Head of caudate nucleus (tissue), 42 donors: ENCODE data around the gene AFAP1.
A peak's percentile ranks its signal among the peaks of the same experiment; 100 is the strongest.

ENCODE experiments used
- DNase-seq, 42 donors: peaks; one replicate each; pipeline versions ENCODE4 v3.0.0 to v3.0.0-alpha.2; 2020 to 2021; ENCODE audit warnings: mixed read lengths in 7 of 42
- intact Hi-C: fragments of 100-400 bp; cut with DNase I; formaldehyde crosslinking; loops from one replicate; pipeline ENCODE4 v1.15.0; 2022

Gene AFAP1

DNA sequence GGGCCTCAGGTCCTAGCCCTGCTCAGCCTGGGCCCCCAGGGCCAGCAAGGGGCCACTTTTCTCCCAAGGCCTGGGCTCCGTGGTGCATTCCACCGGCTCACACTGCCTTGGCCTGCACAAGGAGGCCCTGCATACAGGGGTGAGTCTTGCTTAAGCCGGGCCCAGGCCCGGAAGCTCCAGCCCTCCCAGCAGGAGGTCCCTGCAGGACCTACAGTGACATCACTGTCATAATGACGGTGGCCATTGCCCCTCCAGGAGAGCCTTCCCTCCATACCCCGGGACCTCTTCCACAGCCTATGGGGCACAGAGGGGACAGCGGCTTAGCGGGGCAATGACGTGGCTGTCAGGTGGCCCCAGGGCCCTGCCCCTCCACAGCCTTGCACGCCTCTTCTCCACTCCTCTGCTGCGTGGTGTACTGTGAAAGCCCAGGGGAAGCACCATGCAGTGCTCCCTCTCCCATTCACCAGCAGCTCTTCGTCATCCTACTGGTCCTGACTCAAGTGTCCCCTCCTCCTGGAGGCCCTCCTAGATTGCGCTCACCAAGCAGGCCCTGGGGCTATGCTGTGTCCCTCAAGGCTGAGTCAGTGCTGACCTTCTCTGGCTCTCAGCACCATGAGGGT lies 32.3 kb upstream of the AFAP1 start:
- intact Hi-C loops = no loop called here
- DNase-seq = no peak

DNA sequence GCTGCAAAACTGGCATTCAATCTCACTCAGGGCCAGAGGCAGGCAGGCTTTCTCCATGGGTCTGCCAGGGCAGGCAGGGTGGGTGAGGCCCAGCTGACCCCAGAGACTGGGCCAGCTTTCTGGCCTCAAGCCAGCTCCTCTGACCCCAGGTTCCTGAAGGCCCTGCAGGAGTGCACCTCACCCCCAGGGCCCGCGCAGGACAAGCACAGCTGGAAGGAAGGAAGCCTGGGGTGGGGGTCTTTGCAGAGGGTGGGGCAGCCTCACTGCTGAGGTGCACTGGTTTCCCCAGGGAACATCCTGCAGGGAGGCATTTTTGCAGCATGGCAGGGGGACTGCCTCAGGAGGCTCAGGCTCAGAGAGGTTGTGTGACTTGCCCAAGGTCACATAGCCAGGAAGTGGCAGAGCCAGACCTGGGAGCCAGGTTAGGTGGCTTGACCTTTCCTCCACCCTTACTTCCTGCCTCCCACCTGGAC lies 31.5 kb upstream of the AFAP1 start:
- DNase-seq = no peak
- intact Hi-C loops = no loop called here

DNA sequence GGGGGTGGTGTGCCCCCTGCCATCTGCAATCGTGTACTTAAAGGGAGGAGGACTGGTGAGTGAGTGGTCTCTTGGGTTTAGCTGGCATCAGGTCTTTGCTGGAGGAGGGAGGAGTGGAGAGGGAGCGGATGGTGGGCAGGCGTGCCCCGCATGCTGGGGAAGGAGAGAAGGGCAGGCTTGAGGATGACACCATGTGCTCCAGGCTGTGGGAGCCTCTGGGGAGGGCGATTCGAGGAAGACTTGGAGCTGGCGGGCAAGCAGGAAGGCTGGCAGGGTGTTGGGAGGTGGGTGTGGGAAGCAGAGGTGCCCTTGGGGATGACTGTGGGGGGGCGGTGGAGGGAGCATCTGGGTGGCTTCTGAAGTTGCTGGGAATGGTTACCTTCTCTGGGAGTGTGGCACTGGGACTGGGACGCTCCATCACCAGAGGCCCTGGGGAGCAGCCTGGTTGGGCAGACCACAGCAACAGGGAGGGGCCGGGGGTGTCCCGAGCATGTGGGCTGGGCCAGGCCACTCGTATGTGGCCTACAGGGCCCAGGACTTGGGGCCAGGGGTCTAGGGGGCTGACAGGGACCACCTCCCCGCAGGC lies 30.8 kb upstream of the AFAP1 start:
- intact Hi-C loops = no loop called here

DNA sequence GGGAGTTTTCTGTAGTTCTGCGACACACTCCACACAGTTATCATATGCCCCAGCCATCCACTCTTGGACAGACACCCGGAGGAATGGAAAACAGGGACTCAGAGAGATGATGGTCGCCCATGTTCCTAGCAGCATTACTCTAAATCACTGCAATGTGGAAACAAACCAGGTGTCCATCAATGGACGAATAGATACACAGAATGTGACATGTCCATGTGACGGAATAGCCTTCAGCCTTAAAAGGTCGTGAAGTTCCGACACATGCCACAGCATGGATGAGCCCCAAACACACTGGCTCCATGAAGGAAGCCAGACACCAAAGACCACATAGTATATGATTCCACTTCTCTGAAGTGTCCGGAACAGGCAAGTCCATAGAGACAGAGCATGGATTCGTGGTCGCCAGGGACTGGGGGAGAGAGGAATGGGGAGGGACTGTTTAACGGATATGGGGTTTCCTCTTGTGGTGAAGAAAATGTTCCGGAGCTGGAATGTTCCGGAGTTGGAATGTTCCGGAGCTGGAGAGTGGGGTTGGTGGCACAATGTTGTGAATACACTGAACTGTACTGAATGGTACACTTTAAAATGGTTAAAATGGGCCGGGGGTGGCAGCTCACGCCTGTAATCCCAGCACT lies 28.7 kb upstream of the AFAP1 start:
- intact Hi-C loops = no loop called here
- DNase-seq = no peak

More for the DNA sequence above, 30.8 kb upstream of the AFAP1 start:
- no peak for DNase-seq

DNA sequence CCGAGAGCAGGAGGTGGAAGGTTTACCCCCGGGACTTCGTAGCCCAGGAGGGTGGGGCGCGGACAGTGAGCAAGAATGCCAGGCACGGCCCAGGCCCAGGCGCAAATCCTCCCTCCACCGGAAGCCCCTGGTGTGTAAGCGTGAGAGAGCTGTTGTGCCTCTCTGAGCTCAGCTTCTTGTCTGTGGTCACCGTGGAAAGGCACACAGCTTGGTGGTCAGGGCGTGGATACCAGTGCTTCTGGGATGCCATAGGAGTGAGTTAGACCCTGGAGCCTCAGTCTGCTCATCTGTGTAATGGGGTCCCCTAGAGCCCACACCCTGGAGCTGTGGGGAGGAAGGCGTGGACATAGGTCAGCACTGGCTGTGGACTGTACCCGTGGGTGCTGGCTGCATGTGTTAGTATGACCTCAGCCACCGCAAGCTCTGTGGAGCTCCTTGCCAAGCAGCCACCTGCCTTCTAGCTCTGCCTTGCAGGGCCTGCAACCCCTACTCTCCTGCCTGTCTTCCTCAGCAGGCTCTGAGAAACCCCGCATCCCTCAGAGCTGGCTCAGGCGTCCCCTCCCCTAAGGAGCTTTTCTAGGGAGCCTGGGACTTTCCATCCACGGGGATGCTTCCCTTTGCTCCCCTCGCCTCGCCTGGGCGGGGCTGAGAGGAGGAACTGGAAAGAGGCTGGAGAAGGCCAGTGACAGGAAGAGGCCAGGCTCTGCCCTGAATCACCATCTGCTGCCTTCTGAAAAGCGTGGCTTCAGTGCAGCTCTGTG lies 28.0 kb upstream of the AFAP1 start:
- DNase-seq = no peak
- intact Hi-C loops = no loop called here

DNA sequence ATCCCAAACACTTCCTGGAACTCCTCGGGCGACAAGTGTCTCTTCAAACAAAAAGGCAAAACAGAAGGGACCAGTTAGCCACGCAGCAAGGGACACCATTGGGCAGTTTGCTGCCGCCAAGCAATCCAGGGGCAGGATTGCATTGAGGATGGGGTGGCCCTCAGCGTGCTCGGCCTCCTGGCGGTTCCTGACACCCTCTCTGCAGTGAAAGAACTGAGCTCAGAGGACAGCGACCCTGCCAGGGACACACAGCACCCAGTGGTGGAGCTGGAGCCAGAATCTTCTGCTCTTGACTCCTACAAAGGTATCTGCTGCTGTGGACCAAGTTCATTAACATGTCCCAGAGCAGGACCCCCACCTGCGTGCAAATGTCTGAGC lies 27.4 kb upstream of the AFAP1 start:
- no peak for DNase-seq
- intact Hi-C loops = no loop called here

DNA sequence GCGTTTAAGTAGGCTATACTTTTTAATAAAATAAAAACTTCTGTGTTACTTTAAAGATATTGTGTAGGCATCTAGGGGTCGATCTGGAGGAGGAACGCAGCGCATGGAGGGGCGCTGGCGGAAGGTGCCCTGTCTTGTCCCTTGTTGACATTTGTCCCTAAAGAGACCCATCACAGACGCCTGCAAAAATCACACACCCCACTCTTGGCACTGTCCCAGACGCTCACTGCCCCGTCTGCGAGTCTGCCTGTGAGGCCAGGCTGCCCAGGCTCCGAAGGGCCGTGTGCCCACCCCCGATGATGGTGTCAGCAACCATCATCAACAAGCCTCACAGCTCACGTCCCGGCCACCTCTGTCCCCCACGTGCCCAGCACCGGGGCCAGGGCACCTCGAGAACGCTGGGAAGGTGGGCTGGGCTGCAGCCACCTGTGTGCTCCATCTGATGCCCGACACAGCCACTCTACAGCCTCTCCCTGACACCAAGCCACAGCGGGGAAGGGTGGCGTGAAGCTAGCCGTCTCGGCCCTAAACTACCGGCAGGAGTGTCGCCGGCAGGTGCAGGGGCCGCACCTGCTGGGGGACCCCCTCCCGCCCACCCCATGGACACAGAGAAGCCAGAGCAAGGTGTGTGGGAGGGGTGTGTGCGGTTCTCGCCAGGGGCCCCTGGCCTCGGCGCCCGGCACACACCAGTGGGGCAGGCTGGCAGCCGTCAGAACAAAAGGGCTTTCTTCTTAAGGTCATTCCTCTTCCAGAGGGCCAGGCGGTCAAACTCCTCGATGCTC lies 26.8 kb upstream of the AFAP1 start:
- DNase-seq = no peak
- intact Hi-C loops = no loop called here

DNA sequence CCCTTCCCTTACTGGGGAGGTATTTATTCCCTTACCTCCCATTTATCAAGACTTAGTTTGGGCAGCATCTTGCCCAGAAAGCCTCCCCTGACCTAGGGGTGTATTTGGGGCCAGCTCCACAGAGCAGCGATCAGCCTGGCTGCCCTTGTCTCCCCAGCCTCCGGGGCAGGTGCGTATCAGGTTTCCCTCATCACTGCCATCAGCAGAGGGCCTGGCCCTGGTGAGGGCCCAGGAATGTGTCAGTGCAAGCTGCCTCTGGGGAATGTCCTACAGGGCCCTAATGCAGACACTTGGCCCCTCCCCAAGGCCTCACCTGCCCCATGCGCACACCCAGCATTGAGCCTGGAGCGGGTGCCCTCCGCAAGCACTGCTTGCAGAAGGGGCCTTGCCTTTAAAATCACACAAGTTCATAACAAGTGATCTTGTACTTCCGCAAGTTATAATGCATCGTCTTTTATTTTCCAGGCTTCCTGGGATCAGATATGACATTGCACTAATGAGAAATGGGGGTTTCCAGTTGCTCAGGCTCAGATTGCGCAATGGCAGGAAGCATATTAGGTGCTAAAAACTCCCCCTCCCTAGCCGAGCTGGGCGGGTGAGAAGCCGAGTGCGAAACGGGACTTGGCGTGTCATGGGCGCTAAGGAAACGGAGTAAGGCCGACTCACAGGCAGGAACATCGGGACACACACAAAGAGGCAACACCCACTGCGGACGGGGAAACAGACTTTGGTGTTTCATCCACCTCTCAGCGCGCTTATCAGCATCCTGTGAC lies 25.4 kb upstream of the AFAP1 start:
- intact Hi-C loops = no loop called here
- DNase-seq = peak in 32 of 42 donors; percentile 29 to 75 (median 50)

DNA sequence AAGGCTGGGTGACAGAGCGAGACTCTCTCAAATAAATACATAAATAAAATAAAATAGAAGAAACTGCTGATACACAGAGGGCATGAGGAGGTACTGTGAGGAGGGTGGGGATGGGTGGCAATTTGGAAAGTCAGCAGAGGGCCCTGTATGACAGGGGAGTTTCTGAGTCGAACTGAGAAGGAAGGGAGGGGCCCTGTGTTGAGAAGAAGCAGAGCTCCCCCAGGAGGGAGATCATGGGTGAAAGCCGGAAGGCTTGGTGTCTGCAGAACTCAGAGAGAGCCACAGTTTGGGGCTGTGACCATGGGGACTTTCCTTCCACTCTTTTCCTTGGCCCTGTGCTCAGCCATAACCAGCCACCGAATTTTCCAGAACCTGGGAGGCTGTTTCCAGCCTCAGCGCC lies 24.8 kb upstream of the AFAP1 start:
- intact Hi-C loops = no loop called here
- no peak for DNase-seq

DNA sequence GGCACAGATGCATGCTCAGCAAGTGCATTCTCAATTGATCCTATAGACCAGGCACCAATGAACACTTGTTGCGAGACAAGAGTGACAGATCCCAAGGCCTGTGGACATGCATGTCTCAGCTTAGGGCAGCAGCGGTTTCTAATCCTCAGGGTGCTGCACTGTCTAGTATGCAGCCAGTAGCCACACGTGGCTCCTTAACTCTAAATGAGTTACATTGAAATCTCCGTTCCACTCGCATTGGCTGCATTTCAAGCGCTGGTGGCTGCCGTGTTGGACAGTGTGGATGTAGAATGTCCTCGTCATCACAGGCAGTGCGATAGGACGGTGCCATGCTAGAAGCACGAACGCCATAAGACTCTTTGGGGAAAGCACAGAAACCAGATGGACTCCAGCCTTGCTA lies 24.0 kb upstream of the AFAP1 start:
- intact Hi-C loops = no loop called here
- DNase-seq = no peak

DNA sequence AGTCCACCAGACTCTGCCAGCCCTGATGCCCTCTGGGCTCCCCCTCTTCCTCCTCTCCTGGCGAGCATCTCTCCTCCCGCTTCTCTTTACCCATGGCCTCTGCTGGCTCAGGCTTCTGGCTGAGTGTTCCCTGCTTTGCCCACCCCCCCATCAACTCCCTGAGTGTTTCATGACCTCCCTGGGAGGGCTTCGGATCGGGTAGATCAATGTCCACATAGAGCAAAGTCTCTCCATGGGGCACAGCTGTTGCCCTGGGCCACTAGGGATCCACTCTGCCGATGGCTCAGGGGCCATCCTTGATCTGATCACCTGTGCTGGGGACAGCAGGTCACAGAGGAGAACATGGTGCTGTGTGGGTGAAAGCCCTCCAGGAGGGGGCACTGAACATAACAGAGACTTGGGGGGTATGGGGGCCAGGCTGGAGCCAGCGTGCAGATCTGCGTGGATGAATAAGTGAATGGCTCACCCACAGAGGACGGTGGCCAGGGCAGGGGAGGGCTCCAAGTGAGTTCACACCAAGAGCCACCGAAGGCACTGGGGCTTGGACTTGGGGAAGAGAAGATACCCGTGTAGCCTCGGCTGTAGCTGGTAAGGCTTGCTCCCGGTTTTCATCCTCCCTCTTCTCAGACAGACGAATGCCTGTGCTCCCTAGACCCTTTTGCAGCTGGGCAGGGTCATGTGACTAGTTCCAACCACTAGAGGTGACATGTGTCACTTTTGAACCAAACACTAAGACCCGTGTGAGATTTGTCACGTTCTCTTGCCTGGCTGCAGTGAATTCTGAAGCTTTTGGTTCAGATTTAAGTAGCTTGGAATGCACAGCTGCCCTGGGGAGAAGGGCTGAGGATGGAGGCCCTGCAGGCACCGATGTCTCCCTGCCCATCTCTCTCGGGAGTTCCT lies 23.2 kb upstream of the AFAP1 start:
- DNase-seq = no peak
- intact Hi-C loops = no loop called here

DNA sequence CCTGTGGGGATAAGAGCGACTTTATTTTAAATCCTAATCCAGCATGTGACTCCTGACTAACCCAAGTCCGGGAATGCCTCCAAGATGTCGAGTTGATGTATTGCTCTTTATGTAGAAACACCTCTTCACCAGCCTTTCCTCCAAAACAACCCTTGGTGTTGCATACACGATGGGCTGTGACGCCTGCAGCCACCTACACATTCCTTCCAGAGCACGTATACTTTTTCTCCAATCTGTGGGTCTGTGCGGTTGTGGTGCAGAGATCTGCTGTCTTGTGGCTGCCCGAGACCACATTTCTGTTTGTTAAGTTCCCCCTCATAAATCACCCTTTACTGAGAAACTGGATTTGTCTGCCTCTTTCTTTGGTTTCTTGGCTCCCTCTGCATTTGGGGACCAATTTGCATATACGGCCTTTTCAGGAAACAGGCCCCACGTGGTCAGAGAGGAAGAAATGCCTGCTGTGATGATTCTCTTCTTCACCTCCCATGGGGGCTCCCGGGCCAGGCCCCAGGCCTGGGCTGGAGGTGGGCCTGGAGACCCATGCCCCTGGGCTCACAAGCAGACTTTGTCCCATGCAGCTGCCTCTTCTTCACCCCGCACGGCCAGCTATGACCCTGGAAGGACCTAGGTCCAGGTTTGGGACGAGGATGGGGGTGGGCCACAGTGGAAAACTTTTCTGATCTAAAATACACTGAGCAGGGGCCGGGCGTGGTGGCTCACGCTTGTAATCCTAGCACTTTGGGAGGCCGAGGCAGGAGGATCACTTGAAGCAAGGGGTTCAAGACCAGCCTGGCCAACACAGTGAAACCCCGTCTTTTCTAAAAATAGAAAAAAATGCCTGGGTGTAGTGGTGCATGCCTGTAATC lies 21.4 kb upstream of the AFAP1 start:
- peak in 24 of 42 donors; percentile 38 to 83 (median 58) for DNase-seq
- intact Hi-C loops = no loop called here

DNA sequence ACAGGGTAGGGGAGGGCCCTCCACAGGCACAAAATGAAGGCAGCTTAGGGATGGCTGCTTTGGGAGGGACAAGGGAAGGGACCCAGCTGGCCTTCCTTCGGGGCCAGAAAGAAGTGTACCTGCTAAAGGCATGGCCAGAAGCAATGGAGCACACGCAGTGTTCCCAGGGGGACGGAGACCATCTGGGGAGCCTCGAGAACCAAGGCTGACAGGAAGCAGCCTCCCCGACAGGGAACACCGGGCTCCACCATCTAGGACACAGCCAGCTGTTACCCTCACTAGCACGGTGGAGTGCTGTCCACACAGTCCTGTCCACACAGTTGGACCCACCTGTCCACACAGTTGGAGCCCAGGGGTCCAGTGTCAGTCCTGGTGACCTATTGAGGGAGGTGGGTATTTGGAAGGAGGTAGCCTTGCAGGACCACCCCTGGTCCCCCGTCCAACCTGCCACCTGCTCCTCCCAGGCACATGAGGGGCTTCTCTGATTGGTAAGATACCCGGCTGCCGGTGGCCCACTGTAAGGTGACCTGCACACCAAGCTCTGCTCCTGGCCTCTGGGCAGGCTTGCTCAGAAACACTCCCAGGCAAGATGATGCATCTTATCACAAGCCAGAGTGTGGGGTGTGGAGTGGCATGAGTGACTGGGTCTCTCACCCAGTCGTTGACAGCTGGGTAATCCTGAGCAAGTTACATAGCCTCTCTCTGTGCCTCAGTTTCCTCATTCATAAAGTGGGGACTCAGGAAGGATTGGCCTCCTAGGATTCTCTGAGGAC lies 20.5 kb upstream of the AFAP1 start:
- no peak for DNase-seq
- intact Hi-C loops = no loop called here

DNA sequence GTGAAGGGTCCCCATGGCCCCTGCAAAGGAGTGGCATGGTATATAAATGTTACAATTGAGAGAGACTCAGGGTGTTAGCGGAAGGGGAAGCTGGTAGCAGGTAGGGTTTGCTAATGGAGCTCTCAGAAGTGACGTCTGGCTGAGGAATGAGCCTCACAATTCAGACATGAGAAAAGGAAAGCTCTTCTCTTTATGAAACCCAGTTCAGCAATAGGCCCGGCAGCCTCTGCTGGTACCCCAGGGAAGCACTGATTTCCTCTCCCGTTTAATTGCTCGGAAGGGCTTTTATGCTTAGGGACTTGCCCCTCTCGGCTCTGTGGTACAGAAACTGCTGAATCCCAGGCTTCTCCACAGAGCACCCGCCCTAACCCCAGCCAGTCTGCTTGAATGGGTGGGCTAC lies 19.4 kb upstream of the AFAP1 start:
- DNase-seq = no peak
- intact Hi-C loops = no loop called here

DNA sequence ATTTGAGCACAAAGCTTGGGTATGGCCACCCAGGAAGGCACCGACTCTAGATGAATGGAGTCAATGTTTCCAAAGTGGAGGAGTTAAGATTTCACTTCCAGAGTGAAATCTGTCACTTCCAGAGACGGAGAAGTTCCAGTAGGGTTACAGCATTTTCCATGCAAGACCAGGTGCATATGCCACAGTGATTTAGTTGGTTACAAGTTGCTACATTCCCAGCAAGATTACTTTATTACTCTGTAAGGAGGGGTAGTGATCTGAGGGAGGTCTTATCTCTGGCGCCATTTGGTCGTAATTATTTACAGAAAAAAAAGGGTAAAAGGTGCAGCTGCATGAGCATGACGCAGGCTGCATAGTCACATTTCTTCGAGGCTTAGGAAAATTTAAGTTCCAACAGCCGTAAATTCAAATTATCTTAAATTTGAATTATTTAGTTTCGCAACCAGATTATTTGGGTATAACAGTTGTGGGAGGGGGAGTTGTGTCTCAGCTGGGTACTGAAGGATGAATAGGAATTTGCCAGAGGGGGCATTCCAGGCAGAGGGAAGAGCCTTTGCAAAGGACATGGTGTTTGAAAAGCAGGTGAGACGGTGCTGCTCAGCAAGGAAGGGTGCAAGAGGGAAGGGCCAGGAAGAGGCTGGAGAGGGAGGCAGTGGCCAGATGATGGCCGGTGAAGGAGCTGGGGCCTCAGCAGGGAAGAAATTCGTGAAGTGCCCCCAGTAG lies 17.4 kb upstream of the AFAP1 start:
- intact Hi-C loops = no loop called here
- DNase-seq = no peak
